ENCODE measurements around the gene PTBP2.
A peak's percentile ranks its signal among the peaks of the same experiment; 100 is the strongest.

The PTBP2 gene

GRCh38 chr1:96825950-96826576 is 104.5 kb downstream of the PTBP2 start:
- no peak for DNase-seq

- no peak for DNase-seq
Observed at GRCh38 chr1:96833376-96833775, 111.8 kb downstream of the PTBP2 start.

GRCh38 chr1:96834986-96835385 is 113.4 kb downstream of the PTBP2 start:
- DNase-seq: no peak

DNA sequence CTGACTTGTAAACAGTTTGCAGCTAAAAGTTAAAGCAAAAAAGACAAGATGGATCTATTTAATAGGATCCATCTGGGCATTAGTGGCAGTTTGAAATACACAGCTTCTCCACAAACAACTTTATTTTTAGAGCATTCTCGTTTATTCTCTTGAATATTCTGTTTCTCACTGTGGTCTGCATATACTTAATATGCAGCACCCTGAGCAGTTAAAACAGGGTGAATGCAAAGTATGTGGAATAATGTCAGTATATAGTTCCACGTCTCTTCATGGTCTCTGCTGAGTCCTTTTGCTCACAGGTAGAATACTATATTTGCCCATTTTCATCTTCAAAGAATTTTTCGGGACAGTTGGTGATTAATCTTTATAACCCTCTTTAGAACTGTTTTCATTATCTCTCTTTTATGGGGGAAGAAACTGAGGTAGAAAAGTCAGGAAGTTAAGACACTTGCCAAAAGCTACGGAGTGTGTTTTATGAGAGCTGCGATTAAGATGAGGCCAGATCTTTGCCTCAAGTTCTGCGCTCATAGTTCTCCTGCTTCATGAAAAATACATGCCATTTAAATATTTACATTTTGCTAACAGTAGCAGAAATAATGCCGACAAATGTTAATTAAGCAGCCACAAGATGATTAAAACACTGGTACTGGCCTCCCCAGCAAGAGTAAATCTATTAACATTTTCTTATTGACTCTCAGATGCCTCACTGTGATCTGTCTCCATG is 115.6 kb downstream of the PTBP2 start:
- DNase-seq: no peak

- DNase-seq: no peak
Observed at GRCh38 chr1:96837781-96838216, 116.2 kb downstream of the PTBP2 start.

- DNase-seq: no peak
Observed at GRCh38 chr1:96840396-96840795, 118.8 kb downstream of the PTBP2 start.

- no peak for DNase-seq
Observed at GRCh38 chr1:96842215-96842614, 120.6 kb downstream of the PTBP2 start.

GRCh38 chr1:96843196-96843595 is 121.6 kb downstream of the PTBP2 start:
- no peak for DNase-seq

DNA sequence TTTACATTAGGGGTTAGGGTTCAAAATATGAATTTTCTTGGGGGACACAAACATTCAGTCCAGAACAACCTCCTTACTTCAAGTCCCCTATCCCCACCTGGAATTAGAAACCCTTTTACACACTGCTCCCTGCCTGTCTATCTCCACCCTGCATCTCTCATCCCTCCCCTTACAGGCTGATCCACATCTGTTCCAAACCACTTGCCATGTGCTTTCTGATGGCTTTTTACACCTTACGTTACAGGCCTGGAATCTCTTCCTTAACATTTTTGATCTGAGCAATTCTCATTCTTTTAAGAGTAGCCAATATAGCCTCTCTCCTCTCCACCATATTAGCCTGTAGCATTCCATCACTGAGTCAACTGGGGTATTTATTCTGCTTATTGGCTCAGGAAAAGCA is 122.0 kb downstream of the PTBP2 start:
- DNase-seq: no peak

- peak in 1 of 5 experiments; percentile 45 for DNase-seq
Observed at GRCh38 chr1:96845464-96845863, 123.9 kb downstream of the PTBP2 start.

DNA sequence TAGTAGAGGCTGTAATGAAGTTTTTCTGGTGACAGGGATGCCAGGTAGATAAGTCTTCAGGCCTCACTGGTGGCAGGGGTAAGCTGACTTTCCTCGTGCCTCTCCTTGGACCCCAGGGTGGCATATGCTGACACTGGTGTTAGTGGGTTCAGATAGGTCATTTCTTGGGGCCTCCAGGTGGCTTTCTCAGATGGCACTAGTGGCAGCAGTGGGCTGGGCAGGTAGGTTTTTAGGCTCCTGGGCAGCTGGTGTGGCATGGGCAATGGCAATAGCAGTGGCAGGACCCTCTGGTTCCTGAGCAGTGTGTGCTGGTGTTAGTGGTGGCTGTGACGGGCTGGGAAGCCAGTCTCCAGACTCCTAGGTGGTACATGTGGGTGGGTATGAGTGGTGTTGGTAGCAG is 140.3 kb downstream of the PTBP2 start:
- no peak for DNase-seq

DNA sequence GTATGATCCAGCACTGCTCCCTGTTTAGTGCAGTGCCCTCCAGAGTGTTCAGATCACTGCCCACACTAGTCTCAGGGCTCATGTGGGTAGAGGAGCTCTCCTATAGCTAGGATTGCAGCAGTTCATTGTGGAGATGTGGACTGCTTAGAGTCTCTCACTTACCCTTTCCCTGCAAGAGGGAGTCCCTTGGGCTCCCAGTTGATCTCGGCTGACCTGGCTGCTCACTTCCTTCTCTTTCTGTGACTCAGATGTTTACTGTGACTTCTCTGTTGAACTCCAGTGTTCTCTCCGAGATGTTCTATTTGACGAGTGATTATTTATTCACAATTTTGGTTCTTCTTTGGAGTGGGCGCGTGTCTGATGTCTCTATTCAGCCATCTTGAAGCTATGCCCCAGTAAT is 141.9 kb downstream of the PTBP2 start:
- no peak for DNase-seq
